Neural progenitor cell (in vitro differentiated cells): ENCODE results near the gene THRAP3.

ENCODE experiments used
- EZH2 ChIP-seq: fragments of 200-600 bp; sonication (generic); IDR thresholded peaks from 2 replicates; pipeline ENCODE4 v1.6.1; 2017; ENCODE audit warnings: antibody characterized with exemption, mild to moderate bottlenecking, moderate library complexity
- EZH2phosphoT487 ChIP-seq: fragments of 200-600 bp; sonication (generic); IDR thresholded peaks from 2 replicates; pipeline ENCODE4 v1.6.1; 2017; ENCODE audit warnings: antibody characterized with exemption
- TF ChIP-seq, protein P1 (sequence below): fragments of 200-600 bp; sonication (generic); IDR thresholded peaks from 2 replicates; pipeline ENCODE4 v1.5.1; 2017; ENCODE audit warnings: antibody characterized with exemption, mild to moderate bottlenecking

DNA sequence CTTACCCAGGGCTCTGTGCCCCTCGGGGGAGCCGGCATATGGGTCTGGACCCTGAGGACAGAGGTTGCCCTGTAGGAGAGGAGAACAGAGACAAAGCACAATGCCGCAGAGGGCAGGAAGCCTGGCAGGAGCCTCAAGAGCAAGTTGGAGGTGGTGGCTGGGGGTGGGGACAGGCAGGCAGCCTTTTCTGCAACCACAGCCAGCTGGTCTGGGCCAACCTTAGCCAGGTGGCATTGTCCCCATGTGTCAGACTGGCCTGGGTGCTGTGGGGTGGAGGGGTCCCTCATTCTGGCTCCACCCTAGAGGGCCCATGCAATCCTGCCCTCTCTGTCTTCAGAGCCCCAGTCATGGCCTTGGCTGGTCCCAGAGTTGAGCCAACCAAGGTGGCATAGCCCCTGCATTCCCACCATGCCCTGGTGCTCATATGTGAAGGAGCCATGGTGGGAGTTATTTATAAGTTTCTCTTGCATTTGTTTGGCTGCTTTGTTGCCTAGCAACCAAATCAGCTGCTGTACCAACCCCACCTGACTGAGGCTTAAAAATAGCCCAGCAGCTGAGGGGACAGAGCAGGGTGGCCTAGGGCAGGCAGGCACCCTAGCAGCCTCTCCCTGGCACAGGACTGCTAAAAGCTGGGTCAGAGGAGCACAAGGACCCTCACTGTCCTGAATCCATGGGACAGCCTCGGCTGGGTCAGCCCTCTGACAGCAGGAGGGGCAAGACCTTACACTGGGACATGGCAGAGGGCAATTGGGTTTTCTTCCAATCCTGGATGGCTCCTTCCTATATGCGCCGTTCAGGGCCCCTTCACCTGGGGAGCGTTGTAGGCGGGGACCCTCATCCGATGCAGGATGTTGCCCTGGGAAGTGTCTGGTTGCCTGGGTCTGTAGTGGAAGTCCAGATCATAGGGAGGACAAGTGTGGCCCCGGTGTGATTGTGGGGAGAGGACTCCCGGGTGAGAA lies 48.8 kb upstream of the THRAP3 start:
- TF ChIP-seq, protein P1, sequence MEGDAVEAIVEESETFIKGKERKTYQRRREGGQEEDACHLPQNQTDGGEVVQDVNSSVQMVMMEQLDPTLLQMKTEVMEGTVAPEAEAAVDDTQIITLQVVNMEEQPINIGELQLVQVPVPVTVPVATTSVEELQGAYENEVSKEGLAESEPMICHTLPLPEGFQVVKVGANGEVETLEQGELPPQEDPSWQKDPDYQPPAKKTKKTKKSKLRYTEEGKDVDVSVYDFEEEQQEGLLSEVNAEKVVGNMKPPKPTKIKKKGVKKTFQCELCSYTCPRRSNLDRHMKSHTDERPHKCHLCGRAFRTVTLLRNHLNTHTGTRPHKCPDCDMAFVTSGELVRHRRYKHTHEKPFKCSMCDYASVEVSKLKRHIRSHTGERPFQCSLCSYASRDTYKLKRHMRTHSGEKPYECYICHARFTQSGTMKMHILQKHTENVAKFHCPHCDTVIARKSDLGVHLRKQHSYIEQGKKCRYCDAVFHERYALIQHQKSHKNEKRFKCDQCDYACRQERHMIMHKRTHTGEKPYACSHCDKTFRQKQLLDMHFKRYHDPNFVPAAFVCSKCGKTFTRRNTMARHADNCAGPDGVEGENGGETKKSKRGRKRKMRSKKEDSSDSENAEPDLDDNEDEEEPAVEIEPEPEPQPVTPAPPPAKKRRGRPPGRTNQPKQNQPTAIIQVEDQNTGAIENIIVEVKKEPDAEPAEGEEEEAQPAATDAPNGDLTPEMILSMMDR: no peak
- no peak for TF ChIP-seq EZH2phosphoT487
- TF ChIP-seq EZH2: no peak
